Mesodermal cell (in vitro differentiated cells): ENCODE results near the gene ANKRD50.

Source experiments
- H3K27ac ChIP-seq: 2 replicates; pipeline ENCODE4 v1.7.0; 2013; ENCODE audit warnings: mild to moderate bottlenecking, low read depth, low read length, moderate library complexity; ENCODE audit not compliant: severe bottlenecking
- H3K36me3 ChIP-seq: 2 replicates; pipeline ENCODE4 v1.7.1; 2013; ENCODE audit warnings: mild to moderate bottlenecking, low read length, moderate library complexity; ENCODE audit not compliant: control insufficient read depth, insufficient read depth
- H3K4me1 ChIP-seq: one replicate; pipeline ENCODE4 v1.7.1; 2013; ENCODE audit warnings: mild to moderate bottlenecking, low read length; ENCODE audit not compliant: insufficient read depth, control insufficient read depth, poor library complexity, severe bottlenecking
- H3K4me3 ChIP-seq: 2 replicates; pipeline ENCODE4 v1.7.0; 2013; ENCODE audit warnings: low read length, control low read depth, mild to moderate bottlenecking; ENCODE audit not compliant: insufficient read depth, poor library complexity, severe bottlenecking; ENCODE audit errors: extremely low read depth
- H3K9me3 ChIP-seq: 2 replicates; pipeline ENCODE4 v1.7.1; 2013; ENCODE audit warnings: mild to moderate bottlenecking, low read length, moderate library complexity; ENCODE audit not compliant: control insufficient read depth
- WGBS, 2 experiments: methylation state at CpG; one replicate each; pipeline ENCODE4 v1.1.5; 2013; ENCODE audit warnings: missing lambda C conversion rate in 2 of 2; ENCODE audit not compliant: insufficient coverage in 2 of 2; 5-methylcytosine and 5-hydroxymethylcytosine counted together

ANKRD50 gene

DNA sequence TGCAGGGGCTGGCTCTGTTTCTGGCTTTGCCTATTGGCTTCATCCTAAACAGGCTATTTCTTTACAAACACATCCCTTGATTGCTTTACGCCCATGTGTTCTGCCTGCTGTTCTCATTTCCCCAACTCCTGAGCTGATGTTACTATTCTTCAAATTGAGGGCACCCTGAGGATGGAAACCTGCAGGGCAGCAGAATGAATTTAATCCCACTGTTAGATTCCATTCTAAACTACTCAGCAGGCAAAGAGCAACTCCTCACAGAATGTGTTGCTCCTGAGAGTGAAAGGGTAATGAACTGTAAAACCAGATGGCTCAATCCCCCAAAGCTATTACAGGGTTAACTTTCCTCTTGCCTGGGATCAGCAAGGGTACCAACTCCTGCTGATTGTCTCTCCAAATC lies 75.7 kb downstream of the ANKRD50 start:
- 0 to 17% methylated on average over 1 of the region's 1 CpG for WGBS, 2 experiments
- Histone ChIP-seq H3K36me3 (peaks cover 3% of the 10 kb centered on the region), H3K9me3 (no peaks in the 10 kb centered on the region), H3K4me1 (peaks cover 21% of the 10 kb centered on the region), H3K4me3 (no peak overlapping the region), H3K27ac (no peak overlapping the region)

DNA sequence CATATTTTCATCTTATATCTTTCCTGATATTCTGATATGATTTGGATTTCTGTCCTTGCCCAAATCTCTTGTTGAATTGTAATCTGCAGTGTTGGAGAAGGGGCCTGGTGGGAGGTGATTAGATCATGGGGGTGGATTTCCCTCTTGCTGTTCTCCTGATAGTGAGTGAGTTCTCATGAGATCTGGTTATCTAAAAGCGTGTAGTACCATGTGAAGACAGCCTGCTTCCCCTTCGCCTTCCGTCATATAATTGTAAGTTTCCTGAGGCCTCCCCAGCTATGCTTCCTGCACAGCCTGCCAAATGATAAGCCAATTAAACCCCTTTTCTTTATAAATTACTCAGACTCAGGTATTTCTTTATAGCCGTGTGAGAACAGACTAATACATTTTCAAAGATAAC lies 77.2 kb downstream of the ANKRD50 start:
- H3K36me3 ChIP-seq: peaks cover 3% of the 10 kb centered on the region
- H3K27ac ChIP-seq: no peak overlapping the region
- WGBS, 2 experiments: 75 to 80% methylated on average over 1 to 4 of the region's 4 CpGs
- peaks cover 22% of the 10 kb centered on the region for H3K4me1 ChIP-seq
- no peak overlapping the region for H3K4me3 ChIP-seq
- H3K9me3 ChIP-seq: no peaks in the 10 kb centered on the region

DNA sequence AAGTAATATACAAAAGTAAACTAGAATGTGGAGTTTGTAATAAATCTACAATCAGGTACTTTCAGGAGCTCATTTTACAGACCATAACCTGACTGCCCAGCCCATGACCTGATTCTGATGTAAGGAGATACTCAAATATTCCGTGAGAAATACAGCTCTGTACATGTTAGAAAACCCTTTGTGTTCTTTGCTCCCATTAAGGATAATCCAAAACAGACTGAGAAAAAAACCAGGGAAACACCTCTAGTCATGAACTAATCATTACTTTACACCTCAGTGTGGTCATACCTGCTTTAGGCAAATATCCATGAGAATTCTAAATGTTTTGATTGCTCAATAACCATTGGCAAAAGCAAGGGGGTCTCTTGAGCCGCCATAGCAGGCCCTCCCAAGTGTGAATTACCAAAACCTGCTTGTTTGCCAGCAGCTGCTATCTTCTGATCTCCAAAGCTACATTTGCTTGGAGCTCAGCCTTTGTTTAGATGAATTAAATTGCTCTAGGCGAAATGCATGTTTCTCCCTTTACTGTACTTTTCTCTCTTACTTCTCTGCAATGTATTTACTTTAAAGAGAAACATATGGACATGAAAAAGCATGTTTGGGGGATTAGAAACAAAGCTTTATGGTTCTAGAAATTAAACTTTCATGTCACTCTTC lies 79.1 kb downstream of the ANKRD50 start:
- 82 to 85% methylated on average over 2 of the region's 3 CpGs for WGBS, 2 experiments
- H3K4me3 ChIP-seq: no peak overlapping the region

DNA sequence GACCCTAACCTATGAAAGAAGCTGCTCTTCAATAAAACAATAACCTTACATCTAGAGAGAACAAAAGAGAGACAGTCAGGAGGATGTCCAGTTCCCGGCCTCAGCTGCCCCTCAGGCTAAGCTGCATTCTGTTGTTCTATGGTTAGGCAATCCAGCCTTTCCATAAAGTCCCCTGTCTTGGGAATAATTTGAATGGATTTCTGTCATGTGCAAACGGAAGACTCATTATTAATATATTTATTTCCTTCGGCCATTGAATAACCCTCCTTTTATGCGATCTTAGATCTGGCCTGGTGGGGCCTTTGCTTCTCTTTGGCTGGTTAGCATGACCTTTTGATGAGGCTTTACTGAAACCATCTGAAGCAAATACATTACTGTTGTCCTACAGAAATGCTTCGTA lies 80.1 kb downstream of the ANKRD50 start:
- Histone ChIP-seq H3K27ac (peak overlapping the region; percentile 25), H3K9me3 (no peaks in the 10 kb centered on the region), H3K4me3 (no peak overlapping the region), H3K36me3 (peaks cover 3% of the 10 kb centered on the region), H3K4me1 (peaks cover 24% of the 10 kb centered on the region)
- 87 to 100% methylated on average over 1 to 3 of the region's 5 CpGs for WGBS, 2 experiments

More for the DNA sequence above, 79.1 kb downstream of the ANKRD50 start:
- H3K4me1 ChIP-seq: peaks cover 24% of the 10 kb centered on the region
- H3K36me3 ChIP-seq: peaks cover 3% of the 10 kb centered on the region
- H3K27ac ChIP-seq: no peak overlapping the region
- no peaks in the 10 kb centered on the region for H3K9me3 ChIP-seq

DNA sequence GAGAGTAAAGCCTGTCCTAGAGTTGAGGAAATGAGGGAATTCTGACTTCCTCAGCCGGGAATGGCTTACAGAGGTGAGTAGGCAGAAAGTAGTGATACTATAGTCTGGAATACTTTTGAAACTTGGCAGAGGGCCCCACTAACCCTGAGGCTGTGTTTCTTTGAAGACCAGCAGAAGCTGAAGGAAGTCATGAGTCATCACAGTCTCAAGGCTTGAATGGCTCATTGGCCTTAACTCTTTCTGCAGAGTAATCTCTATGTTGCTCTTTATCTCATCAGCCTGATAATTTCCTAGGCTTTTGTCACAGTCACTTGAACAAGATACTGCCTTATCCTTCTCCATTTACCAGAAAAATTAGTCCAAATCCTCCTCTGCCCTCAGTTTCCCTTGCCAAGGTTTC lies 80.8 kb downstream of the ANKRD50 start:
- 14% methylated on average over 1 of the region's 1 CpG; no CpG with 5 or more reads in 1 of the 2 experiments for WGBS, 2 experiments
- peak overlapping the region; percentile 25 for H3K27ac ChIP-seq
- no peaks in the 10 kb centered on the region for H3K9me3 ChIP-seq

DNA sequence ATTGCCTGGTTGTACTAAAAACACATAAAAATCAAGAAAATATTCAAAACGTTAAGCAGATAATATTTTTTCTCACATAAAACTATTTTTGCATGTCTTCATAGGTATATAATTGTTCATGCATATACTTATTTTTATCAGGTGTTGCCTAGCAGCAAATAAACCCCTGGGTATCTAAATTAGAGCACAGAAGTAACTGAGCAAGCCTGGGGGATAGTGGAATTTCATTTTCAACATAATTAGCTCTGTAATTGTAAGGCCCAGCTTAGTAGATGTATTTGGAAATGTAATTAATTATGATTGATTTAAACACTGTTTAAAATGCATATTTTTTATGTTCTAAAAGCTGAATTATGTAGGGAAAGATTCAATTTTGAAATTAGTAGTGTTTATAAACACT lies 82.9 kb downstream of the ANKRD50 start:
- Histone ChIP-seq H3K9me3 (no peaks in the 10 kb centered on the region), H3K27ac (no peak overlapping the region), H3K4me3 (no peak overlapping the region), H3K36me3 (peaks cover 3% of the 10 kb centered on the region), H3K4me1 (peaks cover 20% of the 10 kb centered on the region)
- no CpG with 5 or more reads among the region's 1 CpG for WGBS, 2 experiments

More for the DNA sequence above, 80.8 kb downstream of the ANKRD50 start:
- Histone ChIP-seq H3K4me1 (peaks cover 24% of the 10 kb centered on the region), H3K36me3 (peaks cover 3% of the 10 kb centered on the region), H3K4me3 (no peak overlapping the region)
